ENCODE data around the gene CNTNAP1.
"Not testable (repeated sequence)": the region's sequence is repeated elsewhere in the genome, so short reads cannot be mapped to it uniquely, and the experiment has no call there.

Gene CNTNAP1

GRCh38 chr17:42686520-42687128, 4.3 kb downstream of the CNTNAP1 start:
- no peak for DNase-seq

GRCh38 chr17:42687707-42688320, 5.5 kb downstream of the CNTNAP1 start:
- no peak for DNase-seq

- no peak for DNase-seq
Measured at GRCh38 chr17:42690596-42690995, 8.3 kb downstream of the CNTNAP1 start.

- DNase-seq: no peak
Measured at GRCh38 chr17:42691021-42691545, 8.8 kb downstream of the CNTNAP1 start.

- no peak for DNase-seq
Measured at GRCh38 chr17:42692489-42692888, 10.2 kb downstream of the CNTNAP1 start.

GRCh38 chr17:42694524-42694923, 12.2 kb downstream of the CNTNAP1 start:
- no peak for DNase-seq

GRCh38 chr17:42695500-42695899, 13.2 kb downstream of the CNTNAP1 start:
- DNase-seq: no peak

GRCh38 chr17:42697108-42697811, 14.9 kb downstream of the CNTNAP1 start:
- no peak for DNase-seq

- no peak for DNase-seq
Measured at GRCh38 chr17:42698736-42699414, 16.5 kb downstream of the CNTNAP1 start.

- DNase-seq: no peak
Measured at GRCh38 chr17:42699415-42699740, 17.0 kb downstream of the CNTNAP1 start.

GRCh38 chr17:42700586-42701289, 18.4 kb downstream of the CNTNAP1 start:
- no peak for DNase-seq

- no peak for DNase-seq
Measured at GRCh38 chr17:42702446-42702845, 20.1 kb downstream of the CNTNAP1 start.

- no peak for DNase-seq
Measured at GRCh38 chr17:42704490-42704836, 22.1 kb downstream of the CNTNAP1 start.

GRCh38 chr17:42704837-42705494, 22.6 kb downstream of the CNTNAP1 start:
- DNase-seq: peak; percentile 66

GRCh38 chr17:42706732-42707131, 24.4 kb downstream of the CNTNAP1 start:
- peak; percentile 57 for DNase-seq

GRCh38 chr17:42708588-42708987, 26.3 kb downstream of the CNTNAP1 start:
- no peak for DNase-seq

- DNase-seq: no peak
Measured at GRCh38 chr17:42709561-42709960, 27.2 kb downstream of the CNTNAP1 start.

GRCh38 chr17:42720996-42721583, 38.8 kb downstream of the CNTNAP1 start:
- no peak for DNase-seq

GRCh38 chr17:42723636-42724035, 41.3 kb downstream of the CNTNAP1 start:
- DNase-seq: no peak

GRCh38 chr17:42725143-42725542, 42.8 kb downstream of the CNTNAP1 start:
- no peak for DNase-seq

- DNase-seq: no peak
Measured at GRCh38 chr17:42740699-42741098, 58.4 kb downstream of the CNTNAP1 start.

- DNase-seq: not testable (repeated sequence)
Measured at GRCh38 chr17:42742916-42743315, 60.6 kb downstream of the CNTNAP1 start.
